ENCODE measurements around the gene ATRNL1.

- no peak for TF ChIP-seq CTCF (IDR thresholded peaks at IDR 0.05; ENCODE audit: low read depth, low read length)
- TF ChIP-seq EZH2phosphoT487 (IDR thresholded peaks at IDR 0.05; ENCODE audit: low read depth) = no peak
Observed at GRCh38 chr10:115125505-115125904, 32.3 kb downstream of the ATRNL1 start.
